Endodermal cell (in vitro differentiated cells): ENCODE measurements around the gene DEFB129. TPM values are rescaled to one million over a fixed set of nuclear protein-coding genes. Genes with fewer than 3 reads are reported as not detected.
A peak's percentile ranks its signal among the peaks of the same experiment; 100 is the strongest.

Experiments
- DNase-seq: peaks from one replicate; pipeline ENCODE4 v3.0.0-alpha.2; 2017
- H3K27ac ChIP-seq: 2 replicates; pipeline ENCODE4 v1.5.1; 2013; ENCODE audit warnings: mild to moderate bottlenecking, low read depth, low read length, moderate library complexity
- H3K27me3 ChIP-seq: 2 replicates; pipeline ENCODE4 v1.6.1; 2013; ENCODE audit warnings: mild to moderate bottlenecking, low read length, moderate library complexity; ENCODE audit not compliant: insufficient read depth, control insufficient read depth, poor library complexity, severe bottlenecking
- H3K36me3 ChIP-seq: 2 replicates; pipeline ENCODE4 v1.7.0; 2013; ENCODE audit warnings: mild to moderate bottlenecking, low read length, moderate library complexity; ENCODE audit not compliant: control insufficient read depth, insufficient read depth
- H3K4me1 ChIP-seq: one replicate; pipeline ENCODE4 v1.7.0; 2013; ENCODE audit warnings: low read length; ENCODE audit not compliant: control insufficient read depth, insufficient read depth
- H3K4me3 ChIP-seq: 2 replicates; pipeline ENCODE4 v1.5.1; 2013; ENCODE audit warnings: mild to moderate bottlenecking, low read length, moderate library complexity
- H3K9ac ChIP-seq: 2 replicates; pipeline ENCODE4 v1.6.1; 2013; ENCODE audit warnings: mild to moderate bottlenecking, low read length, moderate library complexity; ENCODE audit not compliant: poor library complexity, severe bottlenecking; ENCODE audit errors: extremely low read depth
- H3K9me3 ChIP-seq: 2 replicates; pipeline ENCODE4 v1.6.1; 2013; ENCODE audit warnings: mild to moderate bottlenecking, low read length, moderate library complexity; ENCODE audit not compliant: control insufficient read depth
- H3K27ac Mint-ChIP-seq: 2 replicates; pipeline ENCODE4 v1.8.0; 2020; ENCODE audit warnings: mixed read lengths
- H3K27me3 Mint-ChIP-seq: 2 replicates; pipeline ENCODE4 v1.8.0; 2021; ENCODE audit warnings: mild to moderate bottlenecking, mixed read lengths; ENCODE audit not compliant: insufficient read depth
- H3K36me3 Mint-ChIP-seq: 2 replicates; pipeline ENCODE4 v1.8.0; 2020; ENCODE audit warnings: low read depth, mixed read lengths
- H3K4me1 Mint-ChIP-seq: 2 replicates; pipeline ENCODE4 v1.8.0; 2020; ENCODE audit warnings: mixed read lengths
- H3K4me3 Mint-ChIP-seq: 2 replicates; pipeline ENCODE4 v1.8.0; 2020; ENCODE audit warnings: mild to moderate bottlenecking, moderate library complexity, mixed read lengths
- H3K9me3 Mint-ChIP-seq: 2 replicates; pipeline ENCODE4 v1.8.0; 2020; ENCODE audit warnings: mild to moderate bottlenecking, mixed read lengths
- WGBS, 2 experiments: methylation state at CpG; one replicate each; pipeline versions ENCODE4 v1.1.5 to v1.1.7; 2013; ENCODE audit warnings: missing lambda C conversion rate in 2 of 2, mixed read lengths in 1 of 2; ENCODE audit not compliant: insufficient coverage in 1 of 2, insufficient read length in 1 of 2; 5-methylcytosine and 5-hydroxymethylcytosine counted together
- total RNA-seq, 2 donors: library from RNA; stranded (reverse); fragmentation: NEBNext Ultra II Directional in 1 of 2; extraction: Animal tissue kit (Norgen Biotek cat#: 25700) in 1 of 2; gene quantifications; 2 replicates in 1 of 2; 3 replicates in 1 of 2; pipeline ENCODE4 v1.2.1, GENCODE V29; 2021
- TF ChIP-seq, protein P1 (sequence below): fragments of 200-600 bp; sonication (generic); conservative IDR thresholded peaks from 2 replicates; pipeline ENCODE4 v1.5.0; 2021; ENCODE audit warnings: antibody characterized with exemption, mild to moderate bottlenecking

Gene DEFB129
- total RNA-seq, 2 donors from 2014 or later = not detected

DNA sequence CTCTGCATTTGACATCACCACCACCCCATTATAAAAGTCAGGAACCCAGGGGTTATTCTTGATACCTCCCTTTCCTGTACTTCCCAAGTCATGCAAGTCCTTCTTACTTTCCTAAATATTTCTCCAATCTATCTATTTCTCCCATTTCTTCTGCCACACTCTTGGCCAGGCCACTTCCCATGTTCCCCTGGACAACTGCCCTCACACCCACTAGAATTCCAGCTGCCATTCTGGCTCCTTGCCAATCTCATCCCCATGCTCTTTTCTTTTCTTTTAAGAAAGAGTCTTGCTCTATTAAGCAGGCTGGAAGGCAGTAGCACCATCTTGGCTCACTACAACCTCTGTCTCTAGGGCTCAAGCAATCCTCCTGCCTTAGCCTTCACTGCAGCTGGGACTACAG, 45.7 kb downstream of the DEFB129 start:
- Mint-ChIP-seq H3K4me3 (no peak overlapping the region), H3K4me1 (no peaks in the 10 kb centered on the region), H3K36me3 (peaks cover 43% of the 10 kb centered on the region), H3K27me3 (peaks cover 9% of the 10 kb centered on the region), H3K27ac (no peak overlapping the region), H3K9me3 (no peaks in the 10 kb centered on the region)
- Histone ChIP-seq H3K4me3 (no peak overlapping the region), H3K27me3 (no peaks in the 10 kb centered on the region), H3K36me3 (peaks cover 25% of the 10 kb centered on the region), H3K27ac (no peak overlapping the region), H3K9me3 (no peaks in the 10 kb centered on the region), H3K4me1 (no peaks in the 10 kb centered on the region), H3K9ac (no peak overlapping the region)
- TF ChIP-seq, protein P1, sequence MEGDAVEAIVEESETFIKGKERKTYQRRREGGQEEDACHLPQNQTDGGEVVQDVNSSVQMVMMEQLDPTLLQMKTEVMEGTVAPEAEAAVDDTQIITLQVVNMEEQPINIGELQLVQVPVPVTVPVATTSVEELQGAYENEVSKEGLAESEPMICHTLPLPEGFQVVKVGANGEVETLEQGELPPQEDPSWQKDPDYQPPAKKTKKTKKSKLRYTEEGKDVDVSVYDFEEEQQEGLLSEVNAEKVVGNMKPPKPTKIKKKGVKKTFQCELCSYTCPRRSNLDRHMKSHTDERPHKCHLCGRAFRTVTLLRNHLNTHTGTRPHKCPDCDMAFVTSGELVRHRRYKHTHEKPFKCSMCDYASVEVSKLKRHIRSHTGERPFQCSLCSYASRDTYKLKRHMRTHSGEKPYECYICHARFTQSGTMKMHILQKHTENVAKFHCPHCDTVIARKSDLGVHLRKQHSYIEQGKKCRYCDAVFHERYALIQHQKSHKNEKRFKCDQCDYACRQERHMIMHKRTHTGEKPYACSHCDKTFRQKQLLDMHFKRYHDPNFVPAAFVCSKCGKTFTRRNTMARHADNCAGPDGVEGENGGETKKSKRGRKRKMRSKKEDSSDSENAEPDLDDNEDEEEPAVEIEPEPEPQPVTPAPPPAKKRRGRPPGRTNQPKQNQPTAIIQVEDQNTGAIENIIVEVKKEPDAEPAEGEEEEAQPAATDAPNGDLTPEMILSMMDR = no peak
- DNase-seq = peak; percentile 3

GRCh38 chr20:273884-274283, 46.8 kb downstream of the DEFB129 start:
- WGBS, 2 experiments = 45 to 57% methylated on average over 2 to 3 of the region's 3 CpGs
- peaks cover 3% of the 10 kb centered on the region for H3K9me3 Mint-ChIP-seq
- peaks cover 2% of the 10 kb centered on the region for H3K4me1 Mint-ChIP-seq
- Histone ChIP-seq H3K27me3 (no peaks in the 10 kb centered on the region), H3K4me3 (no peak overlapping the region), H3K9me3 (no peaks in the 10 kb centered on the region), H3K9ac (no peak overlapping the region), H3K4me1 (no peaks in the 10 kb centered on the region), H3K36me3 (peaks cover 32% of the 10 kb centered on the region), H3K27ac (no peak overlapping the region)
- H3K36me3 Mint-ChIP-seq = peaks cover 53% of the 10 kb centered on the region
- TF ChIP-seq, protein P1 = no peak
- H3K27ac Mint-ChIP-seq = no peak overlapping the region
- no peak for DNase-seq
- no peak overlapping the region for H3K4me3 Mint-ChIP-seq
- H3K27me3 Mint-ChIP-seq = peaks cover 4% of the 10 kb centered on the region

- Mint-ChIP-seq H3K4me1 (peaks cover 2% of the 10 kb centered on the region), H3K36me3 (peaks cover 59% of the 10 kb centered on the region), H3K4me3 (no peak overlapping the region), H3K9me3 (peaks cover 3% of the 10 kb centered on the region), H3K27me3 (peaks cover 7% of the 10 kb centered on the region), H3K27ac (no peak overlapping the region)
- Histone ChIP-seq H3K4me1 (no peaks in the 10 kb centered on the region), H3K27me3 (no peaks in the 10 kb centered on the region), H3K9me3 (no peaks in the 10 kb centered on the region), H3K9ac (no peak overlapping the region), H3K36me3 (peaks cover 37% of the 10 kb centered on the region), H3K4me3 (no peak overlapping the region), H3K27ac (no peak overlapping the region)
- peak; percentile 20 for DNase-seq
- 94 to 98% methylated on average over 5 to 7 of the region's 7 CpGs for WGBS, 2 experiments
- TF ChIP-seq, protein P1 = no peak
These were observed 48.7 kb downstream of the DEFB129 start for GRCh38 chr20:275791-276190.
